CD8-positive, alpha-beta memory T cell (primary cell): ENCODE measurements around the gene MYH16. TPM values are rescaled to one million over a fixed set of nuclear protein-coding genes. Genes with fewer than 3 reads are reported as not detected.
"Not testable (repeated sequence)": the region's sequence is repeated elsewhere in the genome, so short reads cannot be mapped to it uniquely, and the experiment has no call there.

Source experiments
- CTCF ChIA-PET: fragments of 350-600 bp; sonication (Branson Sonifier 250); formaldehyde crosslinking; loops from one replicate; lab custom pipeline; 2021; ENCODE audit warnings: antibody characterized with exemption; lab: Charles Lee
- POLR2A ChIA-PET: fragments of 350-600 bp; sonication (Branson Sonifier 250); formaldehyde crosslinking; loops from one replicate; lab custom pipeline; 2021; ENCODE audit warnings: antibody characterized with exemption; lab: Charles Lee
- DNase-seq, 5 donors: peaks; one replicate each; pipeline versions ENCODE4 v3.0.0 to v3.0.0-alpha.2; 2020 to 2022; ENCODE audit warnings: mixed read lengths in 1 of 5
- H3K27ac ChIP-seq: one replicate; pipeline ENCODE4 v1.7.0; 2013; ENCODE audit warnings: low read depth, mild to moderate bottlenecking, low read length, moderate library complexity
- H3K27me3 ChIP-seq: 2 replicates; pipeline ENCODE4 v1.7.0; 2013; ENCODE audit warnings: low read length, mild to moderate bottlenecking; ENCODE audit not compliant: insufficient read depth, poor library complexity, severe bottlenecking
- H3K36me3 ChIP-seq: 2 replicates; pipeline ENCODE4 v1.7.0; 2013; ENCODE audit warnings: mild to moderate bottlenecking, low read length, moderate library complexity; ENCODE audit not compliant: insufficient read depth
- H3K4me1 ChIP-seq: 2 replicates; pipeline ENCODE4 v1.7.0; 2013; ENCODE audit warnings: mild to moderate bottlenecking, low read length, moderate library complexity; ENCODE audit not compliant: insufficient read depth
- H3K4me3 ChIP-seq: 2 replicates; pipeline ENCODE4 v1.7.0; 2013; ENCODE audit warnings: mild to moderate bottlenecking, low read length
- H3K9me3 ChIP-seq: 2 replicates; pipeline ENCODE4 v1.7.0; 2013; ENCODE audit warnings: mild to moderate bottlenecking, low read length
- H3K27ac Mint-ChIP-seq, 8 donors: one replicate each; pipeline ENCODE4 v1.8.0; 2020 to 2021; ENCODE audit warnings: mixed read lengths in 8 of 8, mild to moderate bottlenecking in 6 of 8, inconsistent platforms in 3 of 8, moderate library complexity in 3 of 8
- H3K27me3 Mint-ChIP-seq, 2 donors: one replicate each; pipeline ENCODE4 v1.8.0; 2020 to 2021; ENCODE audit warnings: mixed read lengths in 2 of 2, mild to moderate bottlenecking in 1 of 2, moderate library complexity in 1 of 2
- H3K36me3 Mint-ChIP-seq, 3 donors: one replicate each; pipeline ENCODE4 v1.8.0; 2020 to 2021; ENCODE audit warnings: mixed read lengths in 3 of 3, inconsistent platforms in 1 of 3, mild to moderate bottlenecking in 1 of 3
- H3K4me1 Mint-ChIP-seq, 3 donors: one replicate each; pipeline ENCODE4 v1.8.0; 2020 to 2021; ENCODE audit warnings: mixed read lengths in 3 of 3, inconsistent platforms in 1 of 3, mild to moderate bottlenecking in 1 of 3
- H3K4me3 Mint-ChIP-seq, 7 donors: one replicate each; pipeline ENCODE4 v1.8.0; 2020 to 2021; ENCODE audit warnings: mixed read lengths in 7 of 7, mild to moderate bottlenecking in 6 of 7, moderate library complexity in 4 of 7, inconsistent platforms in 2 of 7
- H3K9me3 Mint-ChIP-seq, 5 donors: one replicate each; pipeline ENCODE4 v1.8.0; 2020 to 2022; ENCODE audit warnings: mixed read lengths in 5 of 5, mild to moderate bottlenecking in 3 of 5, moderate library complexity in 2 of 5, inconsistent platforms in 1 of 5
- polyA plus RNA-seq: library from polyadenylated mRNA; unstranded; fragments of 300-500 nt; fragmentation: Illumina TruSeq; gene quantifications from one replicate; pipeline ENCODE4 v1.2.3, GENCODE V29; 2021
- total RNA-seq, 2 experiments: library from RNA; stranded (reverse); gene quantifications; one replicate each; pipeline ENCODE4 v1.2.3, GENCODE V29; 2021

Gene MYH16
- total and polyA plus RNA-seq, 3 experiments from 2014 or later: not detected

DNA sequence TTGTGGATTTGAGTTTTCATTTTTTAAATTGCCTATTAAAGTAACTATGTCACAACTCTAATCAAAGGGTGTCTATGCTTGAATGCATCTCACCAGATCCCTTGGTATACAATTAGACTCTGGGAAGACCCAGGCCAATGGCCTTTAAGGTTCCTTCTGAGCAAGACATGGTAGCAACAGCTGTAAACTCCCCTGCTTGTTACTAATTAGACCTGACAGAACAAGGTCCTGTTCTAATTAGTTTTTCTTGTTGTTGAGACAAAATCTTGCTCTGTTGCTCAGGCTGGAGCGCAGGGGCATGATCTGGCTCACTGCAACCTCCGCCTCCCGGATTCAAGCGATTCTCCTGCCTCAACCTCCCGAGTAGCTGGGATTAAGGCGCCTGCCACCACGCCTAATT, 2.9 kb downstream of the MYH16 start:
- no peak for DNase-seq
- Mint-ChIP-seq H3K36me3 (no peaks in the 10 kb centered on the region), H3K27me3 (peaks cover 4 to 6% of the 10 kb centered on the region in 2 donors), H3K4me3 (no peak overlapping the region), H3K9me3 (no peaks in the 10 kb centered on the region), H3K4me1 (peaks cover 0 to 5% (median 4%) of the 10 kb centered on the region in 3 donors), H3K27ac (no peak overlapping the region)
- ChIA-PET CTCF (no interaction called here), POLR2A (interaction anchor here (0.6 kb wide), 1 partner anchor 621 kb away, joined by 3 read pairs; no protein-coding TSS in a partner anchor)
- Histone ChIP-seq H3K27me3 (no peaks in the 10 kb centered on the region), H3K4me3 (no peak overlapping the region), H3K36me3 (no peaks in the 10 kb centered on the region), H3K9me3 (no peaks in the 10 kb centered on the region), H3K4me1 (no peaks in the 10 kb centered on the region), H3K27ac (no peak overlapping the region)

DNA sequence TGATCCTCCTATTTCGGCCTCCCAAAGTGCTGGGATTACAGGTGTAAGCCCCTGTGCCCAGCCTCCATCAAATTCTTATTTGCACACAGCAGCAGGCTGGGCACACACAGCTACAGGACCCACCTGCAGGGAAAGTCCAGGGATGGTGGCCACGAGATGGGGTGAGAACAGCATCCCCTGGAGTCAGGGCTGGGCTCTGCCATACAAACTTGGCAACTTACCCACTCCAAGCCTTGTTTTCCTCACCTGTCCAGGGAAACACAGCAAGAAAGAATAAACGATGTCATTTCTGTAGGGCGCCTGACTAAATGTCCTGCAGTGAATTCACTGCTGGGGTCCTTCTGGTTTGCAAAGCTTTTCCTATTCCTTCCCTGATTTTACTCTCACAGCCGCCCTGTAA, 5.5 kb downstream of the MYH16 start:
- no peaks in the 10 kb centered on the region for H3K9me3 Mint-ChIP-seq
- no peak overlapping the region for H3K27ac ChIP-seq
- H3K4me1 ChIP-seq: no peaks in the 10 kb centered on the region
- CTCF ChIA-PET: no interaction called here
- POLR2A ChIA-PET: no interaction called here
- peaks cover 4 to 6% of the 10 kb centered on the region in 2 donors for H3K27me3 Mint-ChIP-seq
- H3K27ac Mint-ChIP-seq: no peak overlapping the region
- no peak overlapping the region for H3K4me3 ChIP-seq
- no peaks in the 10 kb centered on the region for H3K36me3 ChIP-seq
- no peaks in the 10 kb centered on the region for H3K36me3 Mint-ChIP-seq
- peaks cover 0 to 5% (median 4%) of the 10 kb centered on the region in 3 donors for H3K4me1 Mint-ChIP-seq
- H3K4me3 Mint-ChIP-seq: no peak overlapping the region
- no peaks in the 10 kb centered on the region for H3K27me3 ChIP-seq
- no peaks in the 10 kb centered on the region for H3K9me3 ChIP-seq
- DNase-seq: no peak

DNA sequence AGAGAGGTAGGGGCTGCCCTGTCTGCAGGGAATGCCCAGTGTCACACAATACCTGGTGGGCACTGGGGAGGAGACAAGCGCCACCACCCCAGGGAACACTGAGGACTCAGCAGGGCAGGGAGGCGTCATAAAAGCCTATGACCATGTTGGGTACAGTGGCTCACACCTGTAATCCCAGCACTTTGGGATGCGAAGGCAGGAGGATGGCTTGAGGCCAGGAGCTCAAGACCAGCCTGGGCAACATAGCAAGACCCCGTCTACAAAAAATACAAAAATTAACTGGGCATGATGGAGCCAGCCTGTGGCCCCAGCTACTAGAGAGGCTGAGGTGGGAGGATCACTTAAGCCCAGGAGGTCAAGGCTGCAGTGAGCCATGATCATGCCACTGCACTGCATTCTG, 11.5 kb downstream of the MYH16 start:
- H3K4me1 Mint-ChIP-seq, H3K9me3 ChIP-seq, H3K4me3 Mint-ChIP-seq, H3K36me3 ChIP-seq, DNase-seq, H3K27me3 ChIP-seq, POLR2A ChIA-PET, H3K4me1 ChIP-seq, H3K9me3 Mint-ChIP-seq, H3K4me3 ChIP-seq, H3K36me3 Mint-ChIP-seq, H3K27ac Mint-ChIP-seq, H3K27ac ChIP-seq, CTCF ChIA-PET, H3K27me3 Mint-ChIP-seq: not testable (repeated sequence)

DNA sequence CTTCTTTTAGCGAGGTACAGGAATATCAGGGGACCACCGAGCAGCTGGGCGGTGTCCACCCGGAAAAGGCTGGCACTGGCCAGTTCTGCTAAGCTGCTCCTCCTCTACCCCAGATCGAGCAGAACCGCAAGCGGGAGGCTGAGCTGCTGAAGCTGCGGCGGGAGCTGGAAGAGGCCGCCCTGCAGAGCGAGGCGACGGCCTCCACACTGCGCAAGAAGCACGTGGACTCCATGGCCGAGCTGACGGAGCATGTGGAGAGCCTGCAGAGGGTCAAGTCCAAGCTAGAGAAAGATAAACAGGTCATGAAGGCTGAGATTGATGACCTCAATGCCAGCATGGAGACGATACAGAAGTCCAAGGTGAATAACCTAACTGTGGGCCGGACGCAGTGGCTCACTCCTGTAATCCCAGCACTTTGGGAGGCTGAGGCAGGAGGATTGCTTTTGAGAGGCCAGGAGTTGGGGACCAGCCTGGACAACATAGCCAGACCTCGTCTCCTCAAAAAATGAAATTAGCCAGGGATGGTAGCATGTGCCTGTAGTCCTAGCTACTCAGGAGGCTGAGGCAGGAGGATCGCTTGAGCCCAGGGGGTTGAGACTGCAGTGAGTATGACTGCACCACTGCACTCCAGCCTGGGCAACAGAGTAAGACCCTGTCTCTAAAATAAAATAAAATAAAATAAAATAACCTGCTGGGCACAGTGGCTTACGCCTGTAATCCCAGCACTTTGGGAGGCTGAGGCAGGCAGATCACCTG, 15.3 kb downstream of the MYH16 start:
- H3K27ac Mint-ChIP-seq: no peak overlapping the region
- no peaks in the 10 kb centered on the region for H3K36me3 Mint-ChIP-seq
- POLR2A ChIA-PET: no interaction called here
- DNase-seq: no peak
- no peaks in the 10 kb centered on the region for H3K4me1 ChIP-seq
- H3K27me3 Mint-ChIP-seq: no peaks in the 10 kb centered on the region
- H3K4me1 Mint-ChIP-seq: no peaks in the 10 kb centered on the region
- no peak overlapping the region for H3K4me3 ChIP-seq
- H3K36me3 ChIP-seq: no peaks in the 10 kb centered on the region
- no peaks in the 10 kb centered on the region for H3K27me3 ChIP-seq
- CTCF ChIA-PET: no interaction called here
- H3K9me3 ChIP-seq: no peaks in the 10 kb centered on the region
- no peak overlapping the region for H3K27ac ChIP-seq
- no peak overlapping the region for H3K4me3 Mint-ChIP-seq
- no peaks in the 10 kb centered on the region for H3K9me3 Mint-ChIP-seq

DNA sequence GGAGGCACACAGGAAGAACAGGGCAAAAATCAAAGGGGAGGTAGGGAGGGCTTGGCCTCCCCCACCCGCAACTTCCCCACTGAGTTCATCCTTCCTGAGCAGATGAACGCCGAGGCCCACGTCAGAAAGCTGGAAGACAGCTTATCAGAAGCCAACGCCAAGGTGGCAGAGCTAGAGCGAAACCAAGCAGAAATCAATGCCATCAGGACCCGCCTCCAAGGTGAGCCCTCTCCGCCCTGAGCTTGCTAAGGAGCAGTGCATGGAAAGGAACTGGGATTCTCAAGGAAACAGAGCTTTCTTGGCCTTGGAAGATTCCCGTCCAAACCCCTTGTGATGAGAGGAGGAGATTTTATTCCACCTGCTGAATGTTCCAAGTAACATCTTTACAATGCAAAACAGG, 16.5 kb downstream of the MYH16 start:
- no peak overlapping the region for H3K27ac ChIP-seq
- POLR2A ChIA-PET: no interaction called here
- Mint-ChIP-seq H3K27me3 (no peaks in the 10 kb centered on the region), H3K36me3 (no peaks in the 10 kb centered on the region), H3K4me1 (no peaks in the 10 kb centered on the region), H3K9me3 (no peaks in the 10 kb centered on the region), H3K27ac (no peak overlapping the region), H3K4me3 (no peak overlapping the region)
- no peaks in the 10 kb centered on the region for H3K27me3 ChIP-seq
- no peaks in the 10 kb centered on the region for H3K4me1 ChIP-seq
- CTCF ChIA-PET: interaction anchor here (1.3 kb wide), 1 partner anchor 23 kb away, joined by 3 read pairs; no protein-coding TSS in a partner anchor
- no peak for DNase-seq
- H3K4me3 ChIP-seq: no peak overlapping the region
- H3K9me3 ChIP-seq: no peaks in the 10 kb centered on the region
- no peaks in the 10 kb centered on the region for H3K36me3 ChIP-seq

DNA sequence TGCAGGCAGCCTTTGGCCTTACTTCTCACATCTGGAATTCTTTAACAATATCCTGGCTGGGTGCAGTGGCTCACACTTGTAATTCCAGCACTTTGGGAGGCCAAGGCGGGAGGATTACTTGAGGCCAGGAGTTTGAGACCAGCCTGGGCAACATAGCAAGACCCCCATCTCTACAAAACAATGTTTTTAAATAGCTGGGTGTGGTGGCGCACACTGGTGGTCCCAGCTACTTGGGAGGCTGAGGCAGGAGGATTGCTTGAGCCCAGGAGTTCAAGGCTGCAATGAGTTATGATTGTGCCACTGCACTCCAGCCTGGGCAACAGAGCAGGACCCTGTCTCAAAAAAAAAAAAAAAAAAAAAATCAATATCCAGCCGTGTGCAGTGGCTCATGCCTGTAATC, 17.5 kb downstream of the MYH16 start:
- H3K4me3 ChIP-seq, POLR2A ChIA-PET, H3K4me1 Mint-ChIP-seq, H3K4me3 Mint-ChIP-seq, H3K27me3 Mint-ChIP-seq, H3K27ac ChIP-seq, H3K27me3 ChIP-seq, H3K9me3 Mint-ChIP-seq, H3K27ac Mint-ChIP-seq, DNase-seq, H3K36me3 ChIP-seq, H3K4me1 ChIP-seq, H3K36me3 Mint-ChIP-seq, H3K9me3 ChIP-seq: not testable (repeated sequence)
- CTCF ChIA-PET: interaction anchor here (1.3 kb wide), 1 partner anchor 22 kb away, joined by 3 read pairs; no protein-coding TSS in a partner anchor

DNA sequence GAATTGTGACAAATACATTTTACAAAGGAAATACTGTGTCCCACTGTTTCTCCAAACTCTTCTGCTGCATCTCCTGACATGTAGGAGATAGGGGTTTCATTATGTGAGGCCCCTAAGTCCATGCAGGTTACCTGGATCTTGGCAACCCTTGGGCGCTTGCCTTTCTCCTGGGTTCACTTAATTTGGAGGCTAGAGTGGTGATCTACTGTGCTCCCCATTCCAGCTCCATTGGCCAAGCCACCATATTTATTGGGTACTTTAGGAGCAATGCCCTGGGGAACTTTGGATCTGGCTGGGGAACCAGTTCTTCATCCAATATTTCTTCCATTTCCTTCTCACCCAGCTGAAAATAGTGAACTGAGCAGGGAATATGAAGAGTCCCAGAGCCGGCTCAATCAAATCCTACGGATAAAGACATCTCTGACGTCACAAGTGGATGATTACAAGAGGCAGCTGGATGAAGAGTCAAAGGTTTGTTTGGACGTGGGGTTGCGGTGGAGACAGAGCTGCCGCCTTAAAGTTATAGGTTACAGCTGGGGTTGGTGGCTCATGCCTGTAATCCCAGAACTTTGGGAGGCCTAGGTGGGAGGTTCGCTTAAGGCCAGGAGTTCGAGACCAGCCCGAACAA, 18.5 kb downstream of the MYH16 start:
- H3K27me3 ChIP-seq: no peaks in the 10 kb centered on the region
- Mint-ChIP-seq H3K9me3 (no peaks in the 10 kb centered on the region), H3K4me3 (no peak overlapping the region), H3K27me3 (no peaks in the 10 kb centered on the region), H3K4me1 (no peaks in the 10 kb centered on the region), H3K27ac (no peak overlapping the region), H3K36me3 (no peaks in the 10 kb centered on the region)
- no peaks in the 10 kb centered on the region for H3K36me3 ChIP-seq
- H3K4me1 ChIP-seq: no peaks in the 10 kb centered on the region
- no peak overlapping the region for H3K27ac ChIP-seq
- ChIA-PET POLR2A (interaction anchor here (0.7 kb wide), 2 partner anchors 12 to 349 kb away, joined by 3 read pairs; no protein-coding TSS in a partner anchor), CTCF (no interaction called here)
- H3K9me3 ChIP-seq: no peaks in the 10 kb centered on the region
- no peak for DNase-seq
- H3K4me3 ChIP-seq: no peak overlapping the region

DNA sequence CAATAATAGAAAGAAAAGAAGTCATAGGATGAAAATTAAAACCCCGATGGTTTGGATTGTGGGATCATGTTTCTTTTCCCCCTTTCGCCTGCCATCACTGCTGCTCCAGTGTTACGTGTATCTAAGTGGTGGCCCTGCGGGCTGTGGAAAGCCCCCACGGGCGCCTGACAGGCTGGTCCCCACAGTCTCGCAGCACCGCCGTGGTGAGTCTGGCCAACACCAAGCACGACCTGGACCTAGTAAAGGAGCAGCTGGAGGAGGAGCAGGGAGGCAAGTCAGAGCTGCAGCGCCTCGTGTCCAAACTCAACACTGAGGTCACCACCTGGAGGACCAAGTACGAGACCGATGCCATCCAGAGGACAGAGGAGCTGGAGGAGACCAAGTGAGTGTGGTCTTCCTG, 19.5 kb downstream of the MYH16 start:
- no peak overlapping the region for H3K27ac Mint-ChIP-seq
- H3K9me3 Mint-ChIP-seq: no peaks in the 10 kb centered on the region
- CTCF ChIA-PET: no interaction called here

More for the DNA sequence above, 19.5 kb downstream of the MYH16 start:
- Mint-ChIP-seq H3K4me1 (no peaks in the 10 kb centered on the region), H3K27me3 (no peaks in the 10 kb centered on the region), H3K36me3 (no peaks in the 10 kb centered on the region), H3K4me3 (no peak overlapping the region)
- Histone ChIP-seq H3K4me3 (no peak overlapping the region), H3K27me3 (no peaks in the 10 kb centered on the region), H3K4me1 (no peaks in the 10 kb centered on the region), H3K9me3 (no peaks in the 10 kb centered on the region), H3K27ac (no peak overlapping the region), H3K36me3 (no peaks in the 10 kb centered on the region)
- DNase-seq: no peak
- POLR2A ChIA-PET: no interaction called here
